T-cell (primary cell): ENCODE data around the gene ARHGEF16. TPM values are rescaled to one million over a fixed set of nuclear protein-coding genes. Genes with fewer than 3 reads are reported as not detected.

Experiments
- ATAC-seq, 4 experiments: fragments of 200-7000 bp in 3 of 4; fragments of 150-1000 bp in 1 of 4; cut with Tn5 transposase; replicated peaks in 1 of 4; 1 replicate in 3 of 4; 2 replicates in 1 of 4; pipeline ENCODE4 v1.10.0; 2021; ENCODE audit warnings: moderate library complexity in 3 of 4, mild to moderate bottlenecking in 2 of 4, moderate number of reproducible peaks in 1 of 4
- CTCF ChIA-PET, 2 donors: fragments of 300-600 bp; sonication (Branson Sonifier 250); formaldehyde crosslinking; loops; one replicate each; lab custom pipeline; 2022; ENCODE audit warnings: antibody characterized with exemption in 2 of 2; lab: Charles Lee
- POLR2A ChIA-PET, 2 donors: fragments of 300-600 bp; sonication (Branson Sonifier 250); formaldehyde crosslinking; loops; one replicate each; lab custom pipeline; 2022; ENCODE audit warnings: antibody characterized with exemption in 2 of 2; lab: Charles Lee
- DNase-seq, 35 experiments: peaks; one replicate each; pipeline versions ENCODE4 v3.0.0 to v3.0.0-alpha.2; 2013 to 2023
- H3K27ac ChIP-seq: one replicate; pipeline ENCODE4 v1.5.1; 2013; ENCODE audit warnings: low read length
- H3K27me3 ChIP-seq, 2 experiments: replicated peaks in 1 of 2; 1 replicate in 1 of 2; 2 replicates in 1 of 2; pipeline versions ENCODE4 v1.6.1 to v1.7.0; 2013; ENCODE audit warnings: low read length in 1 of 2, mixed read lengths in 1 of 2; ENCODE audit not compliant: control insufficient read depth in 2 of 2, insufficient read depth in 2 of 2; ENCODE audit errors: extremely low read depth in 1 of 2
- H3K36me3 ChIP-seq, 2 donors: 1 replicate in 1 of 2; 2 replicates in 1 of 2; pipeline versions ENCODE4 v1.6.1 to v1.7.0; 2013; ENCODE audit warnings: low read length in 1 of 2; ENCODE audit not compliant: control insufficient read depth in 2 of 2, insufficient read depth in 1 of 2; ENCODE audit errors: extremely low read depth in 1 of 2
- H3K4me1 ChIP-seq, 2 experiments: 1 replicate in 1 of 2; 2 replicates in 1 of 2; pipeline versions ENCODE4 v1.6.1 to v1.7.0; 2013; ENCODE audit warnings: low read length in 2 of 2, mixed read lengths in 1 of 2; ENCODE audit not compliant: insufficient read depth in 2 of 2, control insufficient read depth in 1 of 2; ENCODE audit errors: extremely low read depth in 1 of 2
- H3K4me3 ChIP-seq, 2 donors: 1 replicate in 1 of 2; 2 replicates in 1 of 2; pipeline versions ENCODE4 v1.5.1 to v1.7.0; 2013; ENCODE audit warnings: mild to moderate bottlenecking in 2 of 2, low read length in 1 of 2, moderate library complexity in 1 of 2; ENCODE audit not compliant: control insufficient read depth in 1 of 2; ENCODE audit errors: extremely low read depth in 1 of 2
- H3K9me3 ChIP-seq: 2 replicates; pipeline ENCODE4 v1.7.0; 2013
- H3K27ac Mint-ChIP-seq, 2 donors: one replicate each; pipeline ENCODE4 v1.8.0; 2020 to 2021; ENCODE audit warnings: mild to moderate bottlenecking in 2 of 2, mixed read lengths in 2 of 2
- H3K27me3 Mint-ChIP-seq, 2 donors: one replicate each; pipeline ENCODE4 v1.8.0; 2021 to 2022; ENCODE audit warnings: mixed read lengths in 2 of 2
- H3K36me3 Mint-ChIP-seq: one replicate; pipeline ENCODE4 v1.8.0; 2021; ENCODE audit warnings: mixed read lengths
- H3K4me1 Mint-ChIP-seq, 3 donors: one replicate each; pipeline ENCODE4 v1.8.0; 2020 to 2022; ENCODE audit warnings: mixed read lengths in 3 of 3, mild to moderate bottlenecking in 1 of 3
- H3K4me3 Mint-ChIP-seq, 3 donors: one replicate each; pipeline ENCODE4 v1.8.0; 2020 to 2022; ENCODE audit warnings: mild to moderate bottlenecking in 3 of 3, mixed read lengths in 3 of 3, moderate library complexity in 3 of 3
- H3K9me3 Mint-ChIP-seq, 3 donors: one replicate each; pipeline ENCODE4 v1.8.0; 2020 to 2022; ENCODE audit warnings: mixed read lengths in 3 of 3
- WGBS: methylation state at CpG from one replicate; pipeline ENCODE4 v1.1.5; 2013; ENCODE audit warnings: missing lambda C conversion rate; ENCODE audit not compliant: insufficient coverage; 5-methylcytosine and 5-hydroxymethylcytosine counted together
- total RNA-seq, 35 experiments: library from RNA in 6 of 35; stranded (reverse) in 6 of 35; fragments of 120-200 nt in 1 of 35; gene quantifications; one replicate each; pipeline versions ENCODE4 v1.2.1 to v1.2.4 and lab custom pipeline; 2013 to 2026

Gene ARHGEF16
- total RNA-seq, 5 donors from 2014 or later (not counting 1 experiment from before 2014, with no cell fraction given) = 0.22 to 0.44 (median 0.29) TPM; not detected in 1

GRCh38 chr1:3440300-3440681 lies 14.2 kb upstream of the ARHGEF16 start:
- no peak overlapping the region for H3K4me3 Mint-ChIP-seq
- DNase-seq (no peak), ATAC-seq (no peak)
- H3K27me3 Mint-ChIP-seq = peaks cover 0 to 10% of the 10 kb centered on the region in 2 donors
- no peaks in the 10 kb centered on the region for H3K9me3 Mint-ChIP-seq
- ChIA-PET POLR2A (no interaction called here), CTCF (no interaction called here)
- Histone ChIP-seq H3K4me3 (no peak overlapping the region), H3K9me3 (no peaks in the 10 kb centered on the region), H3K4me1 (no peaks in the 10 kb centered on the region), H3K27me3 (peaks cover 0 to 35% of the 10 kb centered on the region in 2 experiments), H3K36me3 (no peaks in the 10 kb centered on the region), H3K27ac (no peak overlapping the region)
- H3K36me3 Mint-ChIP-seq = no peaks in the 10 kb centered on the region
- H3K4me1 Mint-ChIP-seq = no peaks in the 10 kb centered on the region
- no peak overlapping the region for H3K27ac Mint-ChIP-seq
- WGBS = 93% methylated on average over 3 of the region's 10 CpGs

- ChIA-PET POLR2A (no interaction called here), CTCF (no interaction called here)
- ATAC-seq (no peak), DNase-seq (no peak)
- Histone ChIP-seq H3K36me3 (no peaks in the 10 kb centered on the region), H3K9me3 (no peaks in the 10 kb centered on the region), H3K27me3 (peaks cover 0 to 35% of the 10 kb centered on the region in 2 experiments), H3K27ac (no peak overlapping the region), H3K4me1 (no peaks in the 10 kb centered on the region), H3K4me3 (no peak overlapping the region)
- WGBS = 83% methylated on average over 16 of the region's 20 CpGs
- no peaks in the 10 kb centered on the region for H3K36me3 Mint-ChIP-seq
- H3K4me1 Mint-ChIP-seq = no peaks in the 10 kb centered on the region
- H3K27ac Mint-ChIP-seq = no peak overlapping the region
- H3K27me3 Mint-ChIP-seq = peaks cover 0 to 10% of the 10 kb centered on the region in 2 donors
- H3K9me3 Mint-ChIP-seq = no peaks in the 10 kb centered on the region
- no peak overlapping the region for H3K4me3 Mint-ChIP-seq
Observed at GRCh38 chr1:3440711-3441409, 13.6 kb upstream of the ARHGEF16 start.

- Histone ChIP-seq H3K9me3 (no peaks in the 10 kb centered on the region), H3K4me3 (no peak overlapping the region), H3K27ac (no peak overlapping the region), H3K36me3 (no peaks in the 10 kb centered on the region), H3K4me1 (no peaks in the 10 kb centered on the region), H3K27me3 (peaks cover 0 to 35% of the 10 kb centered on the region in 2 experiments)
- ATAC-seq (no peak), DNase-seq (no peak)
- no peaks in the 10 kb centered on the region for H3K4me1 Mint-ChIP-seq
- peaks cover 0 to 2% (median 0%) of the 10 kb centered on the region in 3 donors for H3K9me3 Mint-ChIP-seq
- H3K27ac Mint-ChIP-seq = no peak overlapping the region
- H3K36me3 Mint-ChIP-seq = no peaks in the 10 kb centered on the region
- CTCF ChIA-PET = no interaction called here
- H3K4me3 Mint-ChIP-seq = no peak overlapping the region
- POLR2A ChIA-PET = no interaction called here
- 94% methylated on average over 6 of the region's 8 CpGs for WGBS
- H3K27me3 Mint-ChIP-seq = peaks cover 0 to 10% of the 10 kb centered on the region in 2 donors
Observed at GRCh38 chr1:3441410-3441847, 13.0 kb upstream of the ARHGEF16 start.

- no peaks in the 10 kb centered on the region for H3K4me1 ChIP-seq
- H3K36me3 Mint-ChIP-seq = no peaks in the 10 kb centered on the region
- no peak overlapping the region for H3K4me3 Mint-ChIP-seq
- no peaks in the 10 kb centered on the region for H3K36me3 ChIP-seq
- ATAC-seq = no peak
- no peaks in the 10 kb centered on the region for H3K4me1 Mint-ChIP-seq
- H3K4me3 ChIP-seq = no peak overlapping the region
- H3K27me3 Mint-ChIP-seq = peaks cover 0 to 10% of the 10 kb centered on the region in 2 donors
- 79% methylated on average over 3 of the region's 8 CpGs for WGBS
- ChIA-PET POLR2A (no interaction called here), CTCF (interaction anchor here in 1 of 2 donors (0.6 kb wide), 1 partner anchor 809 kb away, joined by 3 read pairs; the partner anchor contains the start of gene MMEL1)
- H3K9me3 Mint-ChIP-seq = peaks cover 0 to 4% (median 3%) of the 10 kb centered on the region in 3 donors
- no peaks in the 10 kb centered on the region for H3K9me3 ChIP-seq
- peaks cover 0 to 35% of the 10 kb centered on the region in 2 experiments for H3K27me3 ChIP-seq
- H3K27ac ChIP-seq = no peak overlapping the region
- H3K27ac Mint-ChIP-seq = no peak overlapping the region
- no peak for DNase-seq
Observed at GRCh38 chr1:3441880-3442279, 12.6 kb upstream of the ARHGEF16 start.

GRCh38 chr1:3442331-3442730 lies 12.1 kb upstream of the ARHGEF16 start:
- H3K27ac Mint-ChIP-seq = no peak overlapping the region

GRCh38 chr1:3442901-3443300 lies 11.6 kb upstream of the ARHGEF16 start:
- no peaks in the 10 kb centered on the region for H3K4me1 Mint-ChIP-seq
- H3K9me3 Mint-ChIP-seq = peaks cover 0 to 7% (median 5%) of the 10 kb centered on the region in 3 donors
- CTCF ChIA-PET = interaction anchor here in 1 of 2 donors (0.6 kb wide), 1 partner anchor 912 kb away, joined by 10 read pairs; no protein-coding TSS in a partner anchor
- H3K9me3 ChIP-seq = no peaks in the 10 kb centered on the region
- no peak overlapping the region for H3K27ac ChIP-seq
- WGBS = 79% methylated on average over 11 of the region's 12 CpGs
- no peaks in the 10 kb centered on the region for H3K4me1 ChIP-seq
- H3K27me3 Mint-ChIP-seq = peaks cover 0 to 10% of the 10 kb centered on the region in 2 donors
- H3K27me3 ChIP-seq = peaks cover 0 to 35% of the 10 kb centered on the region in 2 experiments
- no peak overlapping the region for H3K27ac Mint-ChIP-seq
- H3K36me3 ChIP-seq = no peaks in the 10 kb centered on the region
- ATAC-seq = no peak
- DNase-seq = no peak
- H3K4me3 Mint-ChIP-seq = no peak overlapping the region
- H3K4me3 ChIP-seq = no peak overlapping the region
- POLR2A ChIA-PET = no interaction called here
- no peaks in the 10 kb centered on the region for H3K36me3 Mint-ChIP-seq

More at GRCh38 chr1:3442331-3442730, 12.1 kb upstream of the ARHGEF16 start:
- no peak overlapping the region for H3K4me3 Mint-ChIP-seq
- no peaks in the 10 kb centered on the region for H3K36me3 Mint-ChIP-seq
- peaks cover 0 to 5% (median 3%) of the 10 kb centered on the region in 3 donors for H3K9me3 Mint-ChIP-seq
- H3K4me1 ChIP-seq = no peaks in the 10 kb centered on the region
- peaks cover 0 to 35% of the 10 kb centered on the region in 2 experiments for H3K27me3 ChIP-seq
- no peak overlapping the region for H3K27ac ChIP-seq
- ChIA-PET POLR2A (no interaction called here), CTCF (interaction anchor here in 1 of 2 donors (0.6 kb wide), 2 partner anchors 810 to 911 kb away, joined by 3 to 10 read pairs; partner anchors contain the start of gene MMEL1)
- no peaks in the 10 kb centered on the region for H3K9me3 ChIP-seq
- 74% methylated on average over 12 of the region's 13 CpGs for WGBS
- DNase-seq (no peak), ATAC-seq (no peak)
- no peak overlapping the region for H3K4me3 ChIP-seq
- peaks cover 0 to 10% of the 10 kb centered on the region in 2 donors for H3K27me3 Mint-ChIP-seq
- no peaks in the 10 kb centered on the region for H3K4me1 Mint-ChIP-seq
- H3K36me3 ChIP-seq = no peaks in the 10 kb centered on the region
